CD4-positive, CD25-positive, alpha-beta regulatory T cell (primary cell): ENCODE results near the gene FABP3. TPM values are rescaled to one million over a fixed set of nuclear protein-coding genes. Genes with fewer than 3 reads are reported as not detected.

Experiments used
- ATAC-seq, 2 donors: fragments of 150-1000 bp; cut with Tn5 transposase; one replicate each; pipeline ENCODE4 v1.10.0; 2021; ENCODE audit warnings: low read depth in 2 of 2, moderate number of reproducible peaks in 2 of 2, moderate library complexity in 1 of 2
- DNase-seq, 3 donors: peaks; one replicate each; pipeline versions ENCODE4 v3.0.0 to v3.0.0-alpha.2; 2012 to 2022; ENCODE audit warnings: mixed read lengths in 1 of 3
- H3K27ac ChIP-seq: one replicate; pipeline ENCODE4 v1.7.0; 2013; ENCODE audit warnings: mild to moderate bottlenecking, low read length; ENCODE audit not compliant: insufficient read depth, poor library complexity, severe bottlenecking
- H3K27me3 ChIP-seq: one replicate; pipeline ENCODE4 v1.7.0; 2013; ENCODE audit warnings: low read length; ENCODE audit not compliant: control insufficient read depth, insufficient read depth
- H3K36me3 ChIP-seq: one replicate; pipeline ENCODE4 v1.7.0; 2013; ENCODE audit warnings: mild to moderate bottlenecking, low read length, moderate library complexity; ENCODE audit not compliant: control insufficient read depth, insufficient read depth
- H3K4me1 ChIP-seq: 2 replicates; pipeline ENCODE4 v1.7.0; 2013; ENCODE audit warnings: mild to moderate bottlenecking, low read length; ENCODE audit not compliant: insufficient read depth, control insufficient read depth, poor library complexity, severe bottlenecking
- H3K4me3 ChIP-seq: one replicate; pipeline ENCODE4 v1.7.0; 2013; ENCODE audit warnings: low read depth, mild to moderate bottlenecking, low read length, moderate library complexity
- H3K9me3 ChIP-seq, 2 experiments: 1 replicate in 1 of 2; 2 replicates in 1 of 2; pipeline ENCODE4 v1.7.0; 2013; ENCODE audit warnings: low read length in 2 of 2, mild to moderate bottlenecking in 1 of 2, moderate library complexity in 1 of 2; ENCODE audit not compliant: control insufficient read depth in 2 of 2
- H3K27ac Mint-ChIP-seq, 3 donors: one replicate each; pipeline ENCODE4 v1.8.0; 2020 to 2022; ENCODE audit warnings: mild to moderate bottlenecking in 3 of 3, mixed read lengths in 3 of 3, moderate library complexity in 2 of 3
- H3K27me3 Mint-ChIP-seq: one replicate; pipeline ENCODE4 v1.8.0; 2022; ENCODE audit warnings: mild to moderate bottlenecking, mixed read lengths
- H3K36me3 Mint-ChIP-seq: one replicate; pipeline ENCODE4 v1.8.0; 2020; ENCODE audit warnings: mixed read lengths
- H3K4me1 Mint-ChIP-seq, 4 donors: one replicate each; pipeline ENCODE4 v1.8.0; 2020 to 2022; ENCODE audit warnings: mixed read lengths in 4 of 4, mild to moderate bottlenecking in 1 of 4
- H3K4me3 Mint-ChIP-seq, 4 donors: one replicate each; pipeline ENCODE4 v1.8.0; 2020 to 2022; ENCODE audit warnings: mild to moderate bottlenecking in 4 of 4, mixed read lengths in 4 of 4, moderate library complexity in 3 of 4
- H3K9me3 Mint-ChIP-seq, 7 donors: one replicate each; pipeline ENCODE4 v1.8.0; 2020 to 2022; ENCODE audit warnings: mixed read lengths in 7 of 7, mild to moderate bottlenecking in 3 of 7, moderate library complexity in 2 of 7
- polyA plus RNA-seq, 4 donors: library from polyadenylated mRNA; unstranded; fragments of 300-500 nt; fragmentation: Illumina TruSeq; gene quantifications; one replicate each; pipeline ENCODE4 v1.2.3, GENCODE V29; 2021
- total RNA-seq: library from RNA; stranded (reverse); gene quantifications from one replicate; pipeline ENCODE4 v1.2.3, GENCODE V29; 2022

FABP3 gene
- total and polyA plus RNA-seq, 5 donors from 2014 or later = not detected

- Histone ChIP-seq H3K9me3 (no peaks in the 10 kb centered on the region), H3K36me3 (no peaks in the 10 kb centered on the region), H3K4me3 (no peak overlapping the region), H3K27ac (no peak overlapping the region), H3K4me1 (peaks cover 11% of the 10 kb centered on the region), H3K27me3 (no peaks in the 10 kb centered on the region)
- Mint-ChIP-seq H3K4me1 (peaks cover 0 to 23% (median 8%) of the 10 kb centered on the region in 4 donors), H3K4me3 (peak overlapping the region in 1 of 4 donors; percentile 90), H3K36me3 (no peaks in the 10 kb centered on the region), H3K27ac (no peak overlapping the region), H3K27me3 (peaks cover 18% of the 10 kb centered on the region), H3K9me3 (no peaks in the 10 kb centered on the region)
- DNase-seq (no peak), ATAC-seq (no peak)
These were observed 1.8 kb upstream of the FABP3 start for GRCh38 chr1:31374511-31375196.

- Histone ChIP-seq H3K27me3 (no peaks in the 10 kb centered on the region), H3K27ac (no peak overlapping the region), H3K9me3 (no peaks in the 10 kb centered on the region), H3K4me3 (no peak overlapping the region), H3K36me3 (no peaks in the 10 kb centered on the region), H3K4me1 (peaks cover 11% of the 10 kb centered on the region)
- DNase-seq (peak in 1 of 3 donors; percentile 20), ATAC-seq (peak in 1 of 2 donors; percentile 16)
- Mint-ChIP-seq H3K4me1 (peaks cover 0 to 23% (median 8%) of the 10 kb centered on the region in 4 donors), H3K36me3 (no peaks in the 10 kb centered on the region), H3K9me3 (no peaks in the 10 kb centered on the region), H3K27me3 (peaks cover 18% of the 10 kb centered on the region), H3K27ac (peak overlapping the region in 1 of 3 donors; percentile 91), H3K4me3 (peak overlapping the region; percentile 43 to 90 (median 83))
These were observed 1.1 kb upstream of the FABP3 start for GRCh38 chr1:31373897-31374486.

- DNase-seq (no peak), ATAC-seq (no peak)
- Mint-ChIP-seq H3K9me3 (no peaks in the 10 kb centered on the region), H3K27ac (peak overlapping the region in 2 of 3 donors; percentile 13 to 65), H3K27me3 (peaks cover 18% of the 10 kb centered on the region), H3K4me3 (peak overlapping the region in 3 of 4 donors; percentile 34 to 76 (median 43)), H3K4me1 (peaks cover 0 to 23% (median 8%) of the 10 kb centered on the region in 4 donors), H3K36me3 (peaks cover 4% of the 10 kb centered on the region)
- no peaks in the 10 kb centered on the region for H3K36me3 ChIP-seq
- H3K9me3 ChIP-seq = no peaks in the 10 kb centered on the region
- H3K27ac ChIP-seq = no peak overlapping the region
- peaks cover 11% of the 10 kb centered on the region for H3K4me1 ChIP-seq
- no peaks in the 10 kb centered on the region for H3K27me3 ChIP-seq
- H3K4me3 ChIP-seq = no peak overlapping the region
These were observed 173 bp downstream of the FABP3 start for GRCh38 chr1:31372751-31373055.

GRCh38 chr1:31372051-31372450 is 825 bp downstream of the FABP3 start:
- no peak overlapping the region for H3K4me3 Mint-ChIP-seq
- Histone ChIP-seq H3K27me3 (no peaks in the 10 kb centered on the region), H3K4me3 (no peak overlapping the region), H3K4me1 (peaks cover 11% of the 10 kb centered on the region), H3K9me3 (no peaks in the 10 kb centered on the region), H3K27ac (no peak overlapping the region), H3K36me3 (peaks cover 1% of the 10 kb centered on the region)
- peaks cover 4% of the 10 kb centered on the region for H3K36me3 Mint-ChIP-seq
- peaks cover 0 to 23% (median 8%) of the 10 kb centered on the region in 4 donors for H3K4me1 Mint-ChIP-seq
- DNase-seq = no peak
- no peaks in the 10 kb centered on the region for H3K9me3 Mint-ChIP-seq
- peaks cover 18% of the 10 kb centered on the region for H3K27me3 Mint-ChIP-seq
- peak overlapping the region in 2 of 3 donors; percentile 5 to 13 for H3K27ac Mint-ChIP-seq
- no peak for ATAC-seq

- Mint-ChIP-seq H3K9me3 (no peaks in the 10 kb centered on the region), H3K27me3 (peaks cover 18% of the 10 kb centered on the region), H3K4me1 (peaks cover 0 to 23% (median 8%) of the 10 kb centered on the region in 4 donors), H3K4me3 (no peak overlapping the region), H3K36me3 (peaks cover 4% of the 10 kb centered on the region), H3K27ac (no peak overlapping the region)
- H3K36me3 ChIP-seq = peaks cover 8% of the 10 kb centered on the region
- DNase-seq (no peak), ATAC-seq (no peak)
- peaks cover 11% of the 10 kb centered on the region for H3K4me1 ChIP-seq
- H3K9me3 ChIP-seq = no peaks in the 10 kb centered on the region
- H3K4me3 ChIP-seq = no peak overlapping the region
- no peaks in the 10 kb centered on the region for H3K27me3 ChIP-seq
- no peak overlapping the region for H3K27ac ChIP-seq
These were observed 1.5 kb downstream of the FABP3 start for GRCh38 chr1:31371121-31371959.

GRCh38 chr1:31370565-31370964 is 2.3 kb downstream of the FABP3 start:
- peaks cover 11% of the 10 kb centered on the region for H3K36me3 ChIP-seq
- ATAC-seq (no peak), DNase-seq (no peak)
- Mint-ChIP-seq H3K36me3 (peaks cover 7% of the 10 kb centered on the region), H3K4me3 (peak overlapping the region in 1 of 4 donors; percentile 15), H3K9me3 (no peaks in the 10 kb centered on the region), H3K4me1 (peaks cover 0 to 23% (median 8%) of the 10 kb centered on the region in 4 donors), H3K27ac (no peak overlapping the region), H3K27me3 (peaks cover 18% of the 10 kb centered on the region)
- H3K9me3 ChIP-seq = no peaks in the 10 kb centered on the region
- no peak overlapping the region for H3K27ac ChIP-seq
- no peak overlapping the region for H3K4me3 ChIP-seq
- peaks cover 11% of the 10 kb centered on the region for H3K4me1 ChIP-seq
- no peaks in the 10 kb centered on the region for H3K27me3 ChIP-seq

GRCh38 chr1:31370021-31370420 is 2.9 kb downstream of the FABP3 start:
- no peak overlapping the region for H3K4me3 ChIP-seq
- Mint-ChIP-seq H3K27ac (no peak overlapping the region), H3K4me1 (peaks cover 0 to 23% (median 8%) of the 10 kb centered on the region in 4 donors), H3K4me3 (no peak overlapping the region), H3K27me3 (peaks cover 18% of the 10 kb centered on the region), H3K9me3 (no peaks in the 10 kb centered on the region), H3K36me3 (peaks cover 13% of the 10 kb centered on the region)
- DNase-seq = no peak
- peaks cover 11% of the 10 kb centered on the region for H3K4me1 ChIP-seq
- no peak overlapping the region for H3K27ac ChIP-seq
- H3K9me3 ChIP-seq = no peaks in the 10 kb centered on the region
- peaks cover 11% of the 10 kb centered on the region for H3K36me3 ChIP-seq
- no peaks in the 10 kb centered on the region for H3K27me3 ChIP-seq
- ATAC-seq = no peak
